ENCODE data around the gene TMEFF2.

TMEFF2 gene

GRCh38 chr2:191929288-191929687 is 265.4 kb downstream of the TMEFF2 start:
- no peak overlapping the region for H3K4me2 ChIP-seq (ENCODE audit: low read length)
- H3K9ac ChIP-seq, result no peak overlapping the region
- H3K4me3 ChIP-seq (ENCODE audit: low read depth, low read length), result no peak overlapping the region
- H2AFZ ChIP-seq, result no peak overlapping the region
- H3K36me3 ChIP-seq (ENCODE audit: control insufficient read depth, insufficient read depth, low read length), result no peaks in the 10 kb centered on the region
- H3K79me2 ChIP-seq, result no peaks in the 10 kb centered on the region
- H3K4me1 ChIP-seq, result no peaks in the 10 kb centered on the region
- no peak for TF ChIP-seq CTCF (IDR thresholded peaks at IDR 0.05)
- H3K9me3 ChIP-seq (ENCODE audit: control insufficient read depth, low read length), result no peaks in the 10 kb centered on the region
- no peak overlapping the region for H3K27ac ChIP-seq
- no peaks in the 10 kb centered on the region for H3K27me3 ChIP-seq (ENCODE audit: control insufficient read depth, insufficient read depth, low read length)

GRCh38 chr2:191927991-191928390 is 266.7 kb downstream of the TMEFF2 start:
- no peak for TF ChIP-seq CTCF (IDR thresholded peaks at IDR 0.05)
- Histone ChIP-seq H2AFZ (no peak overlapping the region), H3K79me2 (no peaks in the 10 kb centered on the region), H3K27me3 (ENCODE audit: control insufficient read depth, insufficient read depth, low read length) (no peaks in the 10 kb centered on the region), H3K9me3 (ENCODE audit: control insufficient read depth, low read length) (no peaks in the 10 kb centered on the region), H3K4me3 (ENCODE audit: low read depth, low read length) (no peak overlapping the region), H3K9ac (no peak overlapping the region), H3K36me3 (ENCODE audit: control insufficient read depth, insufficient read depth, low read length) (no peaks in the 10 kb centered on the region), H3K4me1 (no peaks in the 10 kb centered on the region), H3K27ac (no peak overlapping the region), H3K4me2 (ENCODE audit: low read length) (no peak overlapping the region)

GRCh38 chr2:191927319-191927867 is 267.3 kb downstream of the TMEFF2 start:
- Histone ChIP-seq H3K27ac (no peak overlapping the region), H3K4me1 (no peaks in the 10 kb centered on the region), H3K9ac (no peak overlapping the region), H3K4me2 (ENCODE audit: low read length) (no peak overlapping the region), H3K36me3 (ENCODE audit: control insufficient read depth, insufficient read depth, low read length) (no peaks in the 10 kb centered on the region), H3K27me3 (ENCODE audit: control insufficient read depth, insufficient read depth, low read length) (no peaks in the 10 kb centered on the region), H3K9me3 (ENCODE audit: control insufficient read depth, low read length) (no peaks in the 10 kb centered on the region), H2AFZ (no peak overlapping the region), H3K79me2 (no peaks in the 10 kb centered on the region), H3K4me3 (ENCODE audit: low read depth, low read length) (no peak overlapping the region)
- no peak for TF ChIP-seq CTCF (IDR thresholded peaks at IDR 0.05)

- H3K36me3 ChIP-seq (ENCODE audit: control insufficient read depth, insufficient read depth, low read length), result no peaks in the 10 kb centered on the region
- no peaks in the 10 kb centered on the region for H3K9me3 ChIP-seq (ENCODE audit: control insufficient read depth, low read length)
- H3K4me1 ChIP-seq, result no peaks in the 10 kb centered on the region
- no peak overlapping the region for H3K4me3 ChIP-seq (ENCODE audit: low read depth, low read length)
- H3K79me2 ChIP-seq, result no peaks in the 10 kb centered on the region
- H2AFZ ChIP-seq, result no peak overlapping the region
- no peak overlapping the region for H3K9ac ChIP-seq
- H3K27me3 ChIP-seq (ENCODE audit: control insufficient read depth, insufficient read depth, low read length), result no peaks in the 10 kb centered on the region
- H3K4me2 ChIP-seq (ENCODE audit: low read length), result no peak overlapping the region
- no peak for TF ChIP-seq CTCF (IDR thresholded peaks at IDR 0.05)
- H3K27ac ChIP-seq, result no peak overlapping the region
These were observed 268.1 kb downstream of the TMEFF2 start for GRCh38 chr2:191926671-191927070.

- TF ChIP-seq CTCF (IDR thresholded peaks at IDR 0.05), result no peak
- no peaks in the 10 kb centered on the region for H3K9me3 ChIP-seq (ENCODE audit: control insufficient read depth, low read length)
- no peaks in the 10 kb centered on the region for H3K79me2 ChIP-seq
- H3K4me1 ChIP-seq, result no peaks in the 10 kb centered on the region
- H3K4me2 ChIP-seq (ENCODE audit: low read length), result no peak overlapping the region
- H3K27me3 ChIP-seq (ENCODE audit: control insufficient read depth, insufficient read depth, low read length), result no peaks in the 10 kb centered on the region
- H3K27ac ChIP-seq, result no peak overlapping the region
- H2AFZ ChIP-seq, result no peak overlapping the region
- no peaks in the 10 kb centered on the region for H3K36me3 ChIP-seq (ENCODE audit: control insufficient read depth, insufficient read depth, low read length)
- H3K4me3 ChIP-seq (ENCODE audit: low read depth, low read length), result no peak overlapping the region
- no peak overlapping the region for H3K9ac ChIP-seq
These were observed 271.1 kb downstream of the TMEFF2 start for GRCh38 chr2:191923652-191923997.
